ENCODE measurements around the gene LDHD. TPM values are rescaled to one million over a fixed set of nuclear protein-coding genes. Genes with fewer than 3 reads are reported as not detected.
A peak's percentile ranks its signal among the peaks of the same experiment; 100 is the strongest.

Gene LDHD
- total and polyA plus RNA-seq, 4 donors = 5.5 to 6.8 (median 5.6) TPM

GRCh38 chr16:75064403-75065148 lies 52.0 kb downstream of the LDHD start:
- no peak for ATAC-seq (ENCODE audit: low FRiP score)
- no peak for DNase-seq
- no peaks in the 10 kb centered on the region for H3K4me1 ChIP-seq (ENCODE audit: control insufficient read depth in 1 of 2, insufficient read depth in 2 of 2, low read length in 2 of 2)
- H3K27me3 ChIP-seq (ENCODE audit: control insufficient read depth in 1 of 2, insufficient read depth in 2 of 2, low read length in 1 of 2) = no peaks in the 10 kb centered on the region
- H3K4me3 ChIP-seq (ENCODE audit: low read length in 2 of 2) = no peak overlapping the region
- WGBS, 2 donors = 86 to 88% methylated on average over 15 of the region's 15 CpGs
- H3K9me3 ChIP-seq (ENCODE audit: control insufficient read depth, low read length) = no peaks in the 10 kb centered on the region
- no peak overlapping the region for H3K27ac ChIP-seq (ENCODE audit: low read depth in 1 of 2, low read length in 2 of 2)
- H3K36me3 ChIP-seq (ENCODE audit: control insufficient read depth in 1 of 2, insufficient read depth in 2 of 2, low read length in 1 of 2) = no peaks in the 10 kb centered on the region
- intact Hi-C loops (cut with DNase I) = no loop called here

GRCh38 chr16:75063549-75064088 lies 53.0 kb downstream of the LDHD start:
- no peaks in the 10 kb centered on the region for H3K9me3 ChIP-seq (ENCODE audit: control insufficient read depth, low read length)
- H3K27ac ChIP-seq (ENCODE audit: low read depth in 1 of 2, low read length in 2 of 2) = no peak overlapping the region
- no peaks in the 10 kb centered on the region for H3K27me3 ChIP-seq (ENCODE audit: control insufficient read depth in 1 of 2, insufficient read depth in 2 of 2, low read length in 1 of 2)
- ATAC-seq (ENCODE audit: low FRiP score) (no peak), DNase-seq (no peak)
- intact Hi-C loops (cut with DNase I) = no loop called here
- no peak overlapping the region for H3K4me3 ChIP-seq (ENCODE audit: low read length in 2 of 2)
- H3K4me1 ChIP-seq (ENCODE audit: control insufficient read depth in 1 of 2, insufficient read depth in 2 of 2, low read length in 2 of 2) = no peaks in the 10 kb centered on the region
- 93% methylated on average over 8 of the region's 8 CpGs for WGBS, 2 donors
- no peaks in the 10 kb centered on the region for H3K36me3 ChIP-seq (ENCODE audit: control insufficient read depth in 1 of 2, insufficient read depth in 2 of 2, low read length in 1 of 2)

GRCh38 chr16:75062976-75063346 lies 53.6 kb downstream of the LDHD start:
- no peak overlapping the region for H3K27ac ChIP-seq (ENCODE audit: low read depth in 1 of 2, low read length in 2 of 2)
- H3K9me3 ChIP-seq (ENCODE audit: control insufficient read depth, low read length) = no peaks in the 10 kb centered on the region
- ATAC-seq (ENCODE audit: low FRiP score) (peak; percentile 52), DNase-seq (no peak)
- no peak overlapping the region for H3K4me3 ChIP-seq (ENCODE audit: low read length in 2 of 2)
- no peaks in the 10 kb centered on the region for H3K27me3 ChIP-seq (ENCODE audit: control insufficient read depth in 1 of 2, insufficient read depth in 2 of 2, low read length in 1 of 2)
- H3K36me3 ChIP-seq (ENCODE audit: control insufficient read depth in 1 of 2, insufficient read depth in 2 of 2, low read length in 1 of 2) = no peaks in the 10 kb centered on the region
- H3K4me1 ChIP-seq (ENCODE audit: control insufficient read depth in 1 of 2, insufficient read depth in 2 of 2, low read length in 2 of 2) = no peaks in the 10 kb centered on the region
- intact Hi-C loops (cut with DNase I) = no loop called here
- WGBS, 2 donors = 92 to 96% methylated on average over 9 of the region's 9 CpGs

GRCh38 chr16:75062135-75062975 lies 54.2 kb downstream of the LDHD start:
- intact Hi-C loops (cut with DNase I) = no loop called here
- DNase-seq = peak in 1 of 2 donors; percentile 82
- ATAC-seq (ENCODE audit: low FRiP score) = peak; percentile 44
- 43 to 52% methylated on average over 22 of the region's 22 CpGs for WGBS, 2 donors
- H3K36me3 ChIP-seq (ENCODE audit: control insufficient read depth in 1 of 2, insufficient read depth in 2 of 2, low read length in 1 of 2) = no peaks in the 10 kb centered on the region
- H3K4me1 ChIP-seq (ENCODE audit: control insufficient read depth in 1 of 2, insufficient read depth in 2 of 2, low read length in 2 of 2) = no peaks in the 10 kb centered on the region
- H3K9me3 ChIP-seq (ENCODE audit: control insufficient read depth, low read length) = no peaks in the 10 kb centered on the region
- H3K27ac ChIP-seq (ENCODE audit: low read depth in 1 of 2, low read length in 2 of 2) = no peak overlapping the region
- H3K27me3 ChIP-seq (ENCODE audit: control insufficient read depth in 1 of 2, insufficient read depth in 2 of 2, low read length in 1 of 2) = no peaks in the 10 kb centered on the region
- H3K4me3 ChIP-seq (ENCODE audit: low read length in 2 of 2) = no peak overlapping the region

Other genes starting within 250 kb of the LDHD start
- gene WDR59, start 131.7 kb downstream of the LDHD start, total RNA-seq = 10 to 100 TPM; 62.6 to 78.1 TPM
- gene WDR59, start 131.7 kb downstream of the LDHD start, polyA plus RNA-seq = 10 to 100 TPM; 12.8 to 34.1 TPM
- 10 to 100 TPM; 20.8 to 26.3 TPM for gene ZNRF1, start 117.8 kb downstream of the LDHD start, total RNA-seq
- gene ZNRF1, start 117.8 kb downstream of the LDHD start, polyA plus RNA-seq = 1 to 10 TPM; 4.6 to 7.4 TPM
- 10 to 100 TPM; 13.1 to 19.2 TPM for gene ZFP1, start 31.7 kb upstream of the LDHD start, total RNA-seq
- gene ZFP1, start 31.7 kb upstream of the LDHD start, polyA plus RNA-seq = 1 to 10 TPM; 3.9 to 6.3 TPM
- 10 to 100 TPM in 1 of 2 donors, 1 to 10 TPM in 1; 9.1 to 11.6 TPM for gene CTRB2, start 90.4 kb upstream of the LDHD start, total RNA-seq
- gene CTRB2, start 90.4 kb upstream of the LDHD start, polyA plus RNA-seq = 10 to 100 TPM; 12.7 to 19.0 TPM
- 1 to 10 TPM; 3.4 to 6.8 TPM for gene CTRB1, start 102.2 kb upstream of the LDHD start, total RNA-seq
- gene CTRB1, start 102.2 kb upstream of the LDHD start, polyA plus RNA-seq = 10 to 100 TPM in 1 of 2 donors, 1 to 10 TPM in 1; 5.7 to 17.4 TPM
- gene BCAR1, start 134.8 kb upstream of the LDHD start, total RNA-seq = 100 to 1,000 TPM; 125 to 140 TPM
- gene BCAR1, start 134.8 kb upstream of the LDHD start, polyA plus RNA-seq = 10 to 100 TPM; 28.7 to 56.3 TPM